NCI-H2081 treated with DMSO at 0.1 percent for 48 hours (cell line): ENCODE measurements around the gene PAK1.

ENCODE experiments used
- DNase-seq: peaks from one replicate; lab custom pipeline; 2025; lab: John Stamatoyannopoulos, UW

PAK1 gene

GRCh38 chr11:77436506-77436905, 37.4 kb downstream of the PAK1 start:
- no peak for DNase-seq

GRCh38 chr11:77435972-77436371, 37.9 kb downstream of the PAK1 start:
- no peak for DNase-seq

- no peak for DNase-seq
Observed at GRCh38 chr11:77431813-77432212, 42.1 kb downstream of the PAK1 start.

GRCh38 chr11:77428598-77428997, 45.3 kb downstream of the PAK1 start:
- no peak for DNase-seq

- DNase-seq = no peak
Observed at GRCh38 chr11:77425346-77425745, 48.5 kb downstream of the PAK1 start.

GRCh38 chr11:77424644-77425043, 49.2 kb downstream of the PAK1 start:
- DNase-seq = no peak

GRCh38 chr11:77423624-77424023, 50.3 kb downstream of the PAK1 start:
- DNase-seq = no peak

- DNase-seq = no peak
Observed at GRCh38 chr11:77422687-77423086, 51.2 kb downstream of the PAK1 start.

GRCh38 chr11:77421041-77421723, 52.7 kb downstream of the PAK1 start:
- DNase-seq = no peak

GRCh38 chr11:77418971-77419597, 54.8 kb downstream of the PAK1 start:
- no peak for DNase-seq

GRCh38 chr11:77418155-77418970, 55.5 kb downstream of the PAK1 start:
- DNase-seq = no peak

- DNase-seq = no peak
Observed at GRCh38 chr11:77416357-77416756, 57.5 kb downstream of the PAK1 start.

- DNase-seq = no peak
Observed at GRCh38 chr11:77413850-77414460, 59.9 kb downstream of the PAK1 start.

- no peak for DNase-seq
Observed at GRCh38 chr11:77412814-77413213, 61.1 kb downstream of the PAK1 start.

- DNase-seq = no peak
Observed at GRCh38 chr11:77411717-77412441, 62.0 kb downstream of the PAK1 start.

GRCh38 chr11:77411137-77411707, 62.7 kb downstream of the PAK1 start:
- no peak for DNase-seq

- DNase-seq = no peak
Observed at GRCh38 chr11:77410076-77410827, 63.6 kb downstream of the PAK1 start.

- DNase-seq = no peak
Observed at GRCh38 chr11:77409046-77409445, 64.8 kb downstream of the PAK1 start.

- peak; percentile 53 for DNase-seq
Observed at GRCh38 chr11:77407613-77408012, 66.3 kb downstream of the PAK1 start.

GRCh38 chr11:77406396-77406795, 67.5 kb downstream of the PAK1 start:
- DNase-seq = peak; percentile 14

GRCh38 chr11:77403211-77403610, 70.7 kb downstream of the PAK1 start:
- DNase-seq = no peak
